H7 (cell line): ENCODE data around the gene VCY. TPM values are rescaled to one million over a fixed set of nuclear protein-coding genes. Genes with fewer than 3 reads are reported as not detected.
"Not testable (repeated sequence)": the region's sequence is repeated elsewhere in the genome, so short reads cannot be mapped to it uniquely, and the experiment has no call there.

ENCODE experiments used
- DNase-seq: peaks from one replicate; pipeline ENCODE4 v3.0.0; 2012
- H3K27me3 ChIP-seq: 2 replicates; pipeline ENCODE4 v1.6.0; 2011; ENCODE audit warnings: mild to moderate bottlenecking, low read length; ENCODE audit not compliant: control insufficient read depth, insufficient read depth
- H3K36me3 ChIP-seq: replicated peaks from 2 replicates; pipeline ENCODE4 v1.5.1; 2011; ENCODE audit warnings: low read length; ENCODE audit not compliant: control insufficient read depth, insufficient read depth
- H3K4me3 ChIP-seq: 2 replicates; pipeline ENCODE4 v1.5.1; 2011; ENCODE audit warnings: low read depth, mild to moderate bottlenecking, control low read depth, low read length, moderate library complexity; ENCODE audit not compliant: insufficient read depth
- total RNA-seq: library from RNA; depleted of rRNA; stranded (reverse); fragments of >200 nt; shearing (Covaris generic); gene quantifications from 2 replicates; pipeline ENCODE4 v1.2.3, GENCODE V29; 2014; rRNA removed

Gene VCY
- not detected in 2 replicates for total RNA-seq

DNA sequence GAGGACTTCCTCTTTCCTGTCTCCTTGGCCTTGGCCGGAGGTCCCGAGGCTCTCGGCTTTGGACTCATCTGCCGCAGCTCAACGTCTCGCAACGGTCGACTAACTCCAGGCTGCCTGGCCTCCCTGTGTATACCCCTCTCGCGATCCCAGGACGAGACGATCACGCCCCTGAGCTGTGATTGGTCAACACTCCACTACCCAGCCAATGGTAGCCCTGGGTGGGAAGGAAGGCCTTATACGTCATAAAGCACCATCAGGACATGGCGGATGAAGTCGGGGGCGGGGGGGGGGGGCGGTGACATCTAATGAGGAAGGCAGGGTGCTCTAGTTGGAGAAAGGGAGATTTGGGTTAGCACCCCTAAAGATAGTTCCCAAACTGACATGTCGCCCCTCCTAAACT is at the start of gene VCY:
TSS of gene VCY (minus strand) at position 101 of the 400 bp plus-strand sequence. CDS start at position 68, 33 bp downstream.
- DNase-seq, H3K4me3 ChIP-seq, H3K36me3 ChIP-seq, H3K27me3 ChIP-seq: not testable (repeated sequence)

DNA sequence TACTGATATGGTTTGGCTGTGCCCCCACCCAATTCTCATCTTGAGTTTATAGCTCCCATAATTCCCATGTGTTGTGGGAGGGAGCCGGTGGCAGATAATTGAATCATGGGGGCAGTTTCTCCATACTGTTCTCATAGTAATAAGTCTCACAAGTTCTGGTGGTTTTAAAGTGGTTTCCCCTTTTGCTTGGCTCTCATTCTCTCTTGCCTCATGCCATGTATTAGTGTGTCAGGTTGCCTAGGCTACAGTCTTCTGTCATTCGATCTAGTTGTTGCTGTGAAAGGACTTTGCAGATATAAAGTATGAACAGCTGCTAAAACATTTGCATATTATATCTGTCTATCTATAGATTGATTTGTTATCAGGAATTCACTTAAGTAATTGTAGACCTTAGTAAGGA is 44.1 kb upstream of the VCY start:
- DNase-seq, H3K27me3 ChIP-seq, H3K4me3 ChIP-seq, H3K36me3 ChIP-seq: not testable (repeated sequence)

DNA sequence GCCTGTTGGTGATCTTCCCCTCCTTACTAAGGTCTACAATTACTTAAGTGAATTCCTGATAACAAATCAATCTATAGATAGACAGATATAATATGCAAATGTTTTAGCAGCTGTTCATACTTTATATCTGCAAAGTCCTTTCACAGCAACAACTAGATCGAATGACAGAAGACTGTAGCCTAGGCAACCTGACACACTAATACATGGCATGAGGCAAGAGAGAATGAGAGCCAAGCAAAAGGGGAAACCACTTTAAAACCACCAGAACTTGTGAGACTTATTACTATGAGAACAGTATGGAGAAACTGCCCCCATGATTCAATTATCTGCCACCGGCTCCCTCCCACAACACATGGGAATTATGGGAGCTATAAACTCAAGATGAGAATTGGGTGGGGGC is 25.6 kb upstream of the VCY start:
- not testable (repeated sequence) for H3K27me3 ChIP-seq, DNase-seq, H3K36me3 ChIP-seq, H3K4me3 ChIP-seq

DNA sequence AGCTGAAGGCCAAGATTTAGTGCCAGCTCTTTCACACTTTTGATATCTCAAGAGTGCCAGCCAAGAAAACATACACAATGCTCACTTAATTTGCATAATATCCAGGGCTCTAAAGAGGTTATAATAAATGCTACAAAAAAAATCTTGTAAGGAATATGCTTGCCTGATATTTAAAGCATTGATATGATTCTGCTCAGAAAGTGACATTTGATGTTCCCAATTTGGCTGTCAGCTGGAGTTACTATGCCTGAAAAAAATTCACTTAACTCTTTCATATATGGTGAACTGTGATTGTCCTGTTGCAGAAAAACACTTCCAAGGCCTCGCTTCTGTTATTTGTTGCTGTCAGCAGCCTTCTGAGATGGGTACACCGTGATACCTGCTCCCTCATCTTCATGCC is 43.9 kb downstream of the VCY start:
- DNase-seq, H3K4me3 ChIP-seq, H3K36me3 ChIP-seq, H3K27me3 ChIP-seq: not testable (repeated sequence)

Other genes starting within 250 kb of the VCY start
- not detected in 2 replicates for gene VCY1B, start 69.8 kb upstream of the VCY start, total RNA-seq